ENCODE data around the gene MCC. TPM values are rescaled to one million over a fixed set of nuclear protein-coding genes. Genes with fewer than 3 reads are reported as not detected.

Gene MCC
- total and polyA plus RNA-seq, 2 donors (not counting 1 experiment from before 2014, with no cell fraction given) = 0.09 to 0.32 TPM

DNA sequence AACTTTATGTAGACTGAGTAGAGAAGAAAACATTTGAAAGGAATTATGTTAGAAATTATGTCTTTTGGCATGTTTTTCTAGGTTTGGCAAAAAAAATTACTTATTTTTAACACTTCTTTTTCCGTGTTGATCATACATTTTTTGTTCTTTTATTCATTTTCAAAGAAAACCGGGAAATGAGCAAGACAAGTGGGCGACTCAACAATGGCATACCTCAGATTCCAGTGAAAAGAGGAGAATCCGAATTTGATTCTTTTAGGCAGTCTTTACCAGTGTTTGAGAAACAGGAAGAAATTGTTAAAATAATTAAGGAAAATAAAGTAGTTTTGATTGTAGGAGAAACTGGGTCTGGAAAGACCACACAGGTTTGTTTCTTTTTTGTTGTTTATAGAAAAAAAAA lies 38.2 kb upstream of the MCC start:
- Histone ChIP-seq H3K4me2 (replicated peaks; ENCODE audit: low read depth, low read length, poor library complexity, severe bottlenecking) (no peak overlapping the region), H3K27me3 (replicated peaks in 1 of 4; ENCODE audit: control extremely low read depth in 1 of 4, control insufficient read depth in 3 of 4, insufficient read depth in 4 of 4, low read length in 3 of 4) (no peaks in the 10 kb centered on the region), H3K9ac (ENCODE audit: low read length) (no peak overlapping the region), H3K4me3 (ENCODE audit: control extremely low read depth in 1 of 5, extremely low read depth in 1 of 5, insufficient read depth in 1 of 5, low read depth in 2 of 5, low read length in 4 of 5) (no peak overlapping the region), H3K4me1 (ENCODE audit: control insufficient read depth in 2 of 2, insufficient read depth in 2 of 2, low read length in 2 of 2) (peaks cover 14 to 28% of the 10 kb centered on the region in 2 donors), H3K79me2 (ENCODE audit: control insufficient read depth, insufficient read depth, low read length) (peaks cover 53% of the 10 kb centered on the region), H2AFZ (ENCODE audit: insufficient read depth, low read depth, low read length, poor library complexity, severe bottlenecking) (no peak overlapping the region), H4K20me1 (ENCODE audit: control insufficient read depth, insufficient read depth, low read length, poor library complexity, severe bottlenecking) (no peaks in the 10 kb centered on the region), H3K27ac (ENCODE audit: low read length in 2 of 2) (no peak overlapping the region), H3K9me3 (ENCODE audit: control extremely low read depth in 1 of 3, control insufficient read depth in 2 of 3, insufficient read depth in 1 of 3, low read length in 2 of 3) (peaks cover 4 to 7% (median 5%) of the 10 kb centered on the region in 3 donors), H3K36me3 (replicated peaks in 1 of 2; ENCODE audit: control extremely low read depth in 1 of 2, control insufficient read depth in 1 of 2, extremely low read depth in 1 of 2, insufficient read depth in 2 of 2, low read length in 1 of 2) (peaks cover 0 to 5% of the 10 kb centered on the region in 2 experiments)
- H3K27me3 Mint-ChIP-seq = no peaks in the 10 kb centered on the region
- no CpG with 5 or more reads among the region's 4 CpGs for WGBS (ENCODE audit: insufficient coverage)
- H3K27ac Mint-ChIP-seq = no peak overlapping the region
- ChIA-PET CTCF (no interaction called here), POLR2A (no interaction called here)
- ATAC-seq (ENCODE audit: low read depth) = no peak
- intact Hi-C loops (cut with micrococcal nuclease) = no loop called here
- no peak for TF ChIP-seq EZH2 (IDR thresholded peaks at IDR 0.05; ENCODE audit: borderline replicate concordance, insufficient read depth, low read depth, low read length, poor library complexity, severe bottlenecking)
- TF ChIP-seq, protein P1, sequence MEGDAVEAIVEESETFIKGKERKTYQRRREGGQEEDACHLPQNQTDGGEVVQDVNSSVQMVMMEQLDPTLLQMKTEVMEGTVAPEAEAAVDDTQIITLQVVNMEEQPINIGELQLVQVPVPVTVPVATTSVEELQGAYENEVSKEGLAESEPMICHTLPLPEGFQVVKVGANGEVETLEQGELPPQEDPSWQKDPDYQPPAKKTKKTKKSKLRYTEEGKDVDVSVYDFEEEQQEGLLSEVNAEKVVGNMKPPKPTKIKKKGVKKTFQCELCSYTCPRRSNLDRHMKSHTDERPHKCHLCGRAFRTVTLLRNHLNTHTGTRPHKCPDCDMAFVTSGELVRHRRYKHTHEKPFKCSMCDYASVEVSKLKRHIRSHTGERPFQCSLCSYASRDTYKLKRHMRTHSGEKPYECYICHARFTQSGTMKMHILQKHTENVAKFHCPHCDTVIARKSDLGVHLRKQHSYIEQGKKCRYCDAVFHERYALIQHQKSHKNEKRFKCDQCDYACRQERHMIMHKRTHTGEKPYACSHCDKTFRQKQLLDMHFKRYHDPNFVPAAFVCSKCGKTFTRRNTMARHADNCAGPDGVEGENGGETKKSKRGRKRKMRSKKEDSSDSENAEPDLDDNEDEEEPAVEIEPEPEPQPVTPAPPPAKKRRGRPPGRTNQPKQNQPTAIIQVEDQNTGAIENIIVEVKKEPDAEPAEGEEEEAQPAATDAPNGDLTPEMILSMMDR (IDR thresholded peaks at IDR 0.05) = no peak
- peaks cover 25% of the 10 kb centered on the region for H3K4me1 Mint-ChIP-seq
- no peak for DNase-seq
- no peak overlapping the region for H3K4me3 Mint-ChIP-seq
- no peaks in the 10 kb centered on the region for H3K9me3 Mint-ChIP-seq (ENCODE audit: insufficient read depth)

DNA sequence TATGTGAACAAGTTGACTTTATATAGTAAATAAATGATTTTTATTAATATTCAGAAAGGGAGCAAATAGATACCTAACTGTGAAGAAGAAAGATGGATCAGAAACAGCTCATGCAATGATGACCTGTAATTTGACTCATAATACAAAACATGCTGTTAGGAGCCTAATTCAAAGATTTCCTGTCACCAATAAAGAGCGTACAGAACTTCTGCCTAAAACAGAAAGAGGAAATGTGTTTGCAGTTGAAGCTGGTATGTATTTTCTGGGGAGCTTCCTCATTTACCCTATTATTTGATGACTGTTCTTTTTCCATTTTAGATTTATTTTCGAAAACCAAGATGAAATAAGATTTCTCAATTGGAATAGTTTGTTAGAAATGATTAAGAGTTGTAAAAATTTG lies 36.7 kb upstream of the MCC start:
- peak overlapping the region; percentile 58 to 83 for H3K27ac ChIP-seq (ENCODE audit: low read length in 2 of 2)
- H3K9me3 Mint-ChIP-seq (ENCODE audit: insufficient read depth) = no peaks in the 10 kb centered on the region
- ChIA-PET POLR2A (no interaction called here), CTCF (interaction anchor here (0.7 to 2.3 kb wide), 6 partner anchors 71 to 1350 kb away, joined by 3 to 7 read pairs (median 4); no protein-coding TSS in a partner anchor)
- no peak for TF ChIP-seq EZH2 (IDR thresholded peaks at IDR 0.05; ENCODE audit: borderline replicate concordance, insufficient read depth, low read depth, low read length, poor library complexity, severe bottlenecking)
- TF ChIP-seq, protein P1 (IDR thresholded peaks at IDR 0.05) = no peak
- H3K4me3 ChIP-seq (ENCODE audit: control extremely low read depth in 1 of 5, extremely low read depth in 1 of 5, insufficient read depth in 1 of 5, low read depth in 2 of 5, low read length in 4 of 5) = peak overlapping the region in 1 of 5 experiments; percentile 6
- peak overlapping the region; percentile 40 for H2AFZ ChIP-seq (ENCODE audit: insufficient read depth, low read depth, low read length, poor library complexity, severe bottlenecking)
- WGBS (ENCODE audit: insufficient coverage) = no CpG with 5 or more reads among the region's 2 CpGs
- H3K27me3 Mint-ChIP-seq = no peaks in the 10 kb centered on the region
- H4K20me1 ChIP-seq (ENCODE audit: control insufficient read depth, insufficient read depth, low read length, poor library complexity, severe bottlenecking) = peaks cover 15% of the 10 kb centered on the region
- H3K9me3 ChIP-seq (ENCODE audit: control extremely low read depth in 1 of 3, control insufficient read depth in 2 of 3, insufficient read depth in 1 of 3, low read length in 2 of 3) = no peaks in the 10 kb centered on the region
- peak overlapping the region; percentile 9 for H3K9ac ChIP-seq (ENCODE audit: low read length)
- peaks cover 6 to 7% of the 10 kb centered on the region in 2 experiments for H3K36me3 ChIP-seq (replicated peaks in 1 of 2; ENCODE audit: control extremely low read depth in 1 of 2, control insufficient read depth in 1 of 2, extremely low read depth in 1 of 2, insufficient read depth in 2 of 2, low read length in 1 of 2)
- intact Hi-C loops (cut with micrococcal nuclease) = no loop called here
- peak; percentile 86 for ATAC-seq (ENCODE audit: low read depth)
- H3K4me2 ChIP-seq (replicated peaks; ENCODE audit: low read depth, low read length, poor library complexity, severe bottlenecking) = peak overlapping the region; percentile 42
- H3K27ac Mint-ChIP-seq = peak overlapping the region; percentile 83
- peaks cover 14 to 28% of the 10 kb centered on the region in 2 donors for H3K4me1 ChIP-seq (ENCODE audit: control insufficient read depth in 2 of 2, insufficient read depth in 2 of 2, low read length in 2 of 2)
- H3K79me2 ChIP-seq (ENCODE audit: control insufficient read depth, insufficient read depth, low read length) = peaks cover 58% of the 10 kb centered on the region
- H3K27me3 ChIP-seq (replicated peaks in 1 of 4; ENCODE audit: control extremely low read depth in 1 of 4, control insufficient read depth in 3 of 4, insufficient read depth in 4 of 4, low read length in 3 of 4) = no peaks in the 10 kb centered on the region
- DNase-seq = peak; percentile 63
- H3K4me3 Mint-ChIP-seq = peak overlapping the region; percentile 46
- peaks cover 35% of the 10 kb centered on the region for H3K4me1 Mint-ChIP-seq

All from B cell (primary cell).